Pancreas (tissue), 10 donors: ENCODE measurements around the gene BCAT1. TPM values are rescaled to one million over a fixed set of nuclear protein-coding genes. Genes with fewer than 3 reads are reported as not detected.

ENCODE experiments used
- ATAC-seq, 4 donors: fragments of 200-7000 bp; cut with Tn5 transposase; one replicate each; pipeline versions ENCODE4 v1.8.0 to v1.9.1; 2020; ENCODE audit warnings: mild to moderate bottlenecking in 4 of 4, moderate library complexity in 4 of 4
- DNase-seq, 6 donors: peaks; one replicate each; pipeline ENCODE4 v3.0.0-alpha.2; 2020
- FAIRE-seq: peaks from 2 replicates; lab custom pipeline; 2012; peaks lifted over from hg19 to GRCh38; lab: Jason Lieb, UNC
- H3K27ac ChIP-seq, 4 donors: fragments of 200-600 bp; sonication (generic); 1 replicate in 3 of 4; 2 replicates in 1 of 4; pipeline versions ENCODE4 v1.5.0 to v1.8.0; 2020
- H3K27me3 ChIP-seq, 4 donors: fragments of 200-600 bp; one replicate each; pipeline ENCODE4 v1.8.0; 2021
- H3K36me3 ChIP-seq, 3 donors: fragments of 200-600 bp; sonication (generic) in 1 of 3; one replicate each; pipeline versions ENCODE4 v1.5.0 to v1.8.0; 2020 to 2021
- H3K4me1 ChIP-seq, 3 donors: fragments of 200-600 bp; one replicate each; pipeline ENCODE4 v1.8.0; 2021
- H3K4me3 ChIP-seq, 4 donors: fragments of 200-600 bp; sonication (generic) in 2 of 4; one replicate each; pipeline versions ENCODE4 v1.5.0 to v1.8.0; 2020 to 2021
- H3K9me3 ChIP-seq, 4 donors: fragments of 200-600 bp; one replicate each; pipeline ENCODE4 v1.8.0; 2021
- CTCF ChIP-seq, 4 donors: fragments of 200-600 bp; sonication (generic) in 3 of 4; IDR thresholded peaks; one replicate each; pipeline versions ENCODE4 v1.5.0 to v1.8.0; 2021; ENCODE audit warnings: antibody characterized with exemption in 4 of 4
- WGBS, 2 donors: extraction: QIAGEN DNeasy Blood & Tissue Kit; methylation state at CpG; one replicate each; pipeline ENCODE4 v1.1.7; 2013; 5-methylcytosine and 5-hydroxymethylcytosine counted together
- intact Hi-C, 3 donors: fragments of 100-400 bp; cut with DNase I; formaldehyde crosslinking; loops; one replicate each; pipeline versions ENCODE4 v1.11.1 to v1.14.2; 2022
- polyA plus RNA-seq, 2 donors: library from polyadenylated mRNA; stranded (reverse); fragments of 200-250 nt; gene quantifications; one replicate each; pipeline ENCODE4 v1.2.3, GENCODE V29; 2013
- total RNA-seq, 6 donors: library from RNA; stranded (reverse); fragmentation: NEBNext Ultra II Directional in 4 of 6; extraction: Animal tissue kit (Norgen Biotek cat#: 25700) in 4 of 6; gene quantifications; one replicate each; pipeline versions ENCODE4 v1.2.1 to v1.2.4, GENCODE V29; 2021 to 2023
- donor health status: healthy with polysubstance abuse.
- donor health status: DM: no; HTN: no; CAD: no; lungs with moderate emphysema.
- donor health status: DM: no; HTN: no; CAD: no.
- donor health status: control.
- donor health status: control.
- donor health status: Bipolar disorder and iron deficiency.
- donor health status: DM: yes; HTN: yes; CAD: no.
- donor health status: DM: no; HTN: no; CAD: no.
- donor health status: DM: no; HTN: no; CAD: no.
- donor health status: DM: yes; HTN: yes; CAD: no.

The BCAT1 gene
- total and polyA plus RNA-seq, 8 donors, result 7.6 to 121 (median 67.7) TPM

- FAIRE-seq (no peak), DNase-seq (no peak), ATAC-seq (peak in 2 of 4 donors; percentile 29 to 47)
- Histone ChIP-seq H3K4me1 (peaks cover 0 to 6% (median 0%) of the 10 kb centered on the region in 3 donors), H3K9me3 (no peaks in the 10 kb centered on the region), H3K27ac (peak overlapping the region in 1 of 4 donors; percentile 10), H3K4me3 (peak overlapping the region in 2 of 4 donors; percentile 14 to 42), H3K36me3 (no peaks in the 10 kb centered on the region), H3K27me3 (no peaks in the 10 kb centered on the region)
- TF ChIP-seq CTCF (IDR thresholded peaks at IDR 0.05), result no peak
- intact Hi-C loops, result no loop called here
- 74 to 76% methylated on average over 25 of the region's 25 CpGs for WGBS, 2 donors
These were observed 45.4 kb downstream of the BCAT1 start for GRCh38 chr12:24903329-24904088.

GRCh38 chr12:24902511-24903328, 46.2 kb downstream of the BCAT1 start:
- Histone ChIP-seq H3K36me3 (no peaks in the 10 kb centered on the region), H3K4me3 (peak overlapping the region in 3 of 4 donors; percentile 14 to 42 (median 24)), H3K4me1 (peaks cover 0 to 11% (median 0%) of the 10 kb centered on the region in 3 donors), H3K27ac (peak overlapping the region in 2 of 4 donors; percentile 26 to 28), H3K9me3 (no peaks in the 10 kb centered on the region), H3K27me3 (no peaks in the 10 kb centered on the region)
- intact Hi-C loops, result no loop called here
- DNase-seq, result peak in 2 of 6 donors; percentile 55 to 61
- no peak for FAIRE-seq
- ATAC-seq, result peak in 3 of 4 donors; percentile 33 to 51 (median 41)
- TF ChIP-seq CTCF (IDR thresholded peaks at IDR 0.05), result no peak
- WGBS, 2 donors, result 58 to 60% methylated on average over 70 to 74 of the region's 74 CpGs

GRCh38 chr12:24901576-24902461, 47.1 kb downstream of the BCAT1 start:
- intact Hi-C loops, result no loop called here
- WGBS, 2 donors, result 67 to 72% methylated on average over 33 of the region's 33 CpGs
- Histone ChIP-seq H3K36me3 (no peaks in the 10 kb centered on the region), H3K4me1 (peaks cover 0 to 15% (median 3%) of the 10 kb centered on the region in 3 donors), H3K4me3 (no peak overlapping the region), H3K27me3 (no peaks in the 10 kb centered on the region), H3K9me3 (no peaks in the 10 kb centered on the region), H3K27ac (peak overlapping the region in 3 of 4 donors; percentile 2 to 56 (median 31))
- peak in 2 of 4 donors; percentile 3 to 8 for ATAC-seq
- no peak for TF ChIP-seq CTCF (IDR thresholded peaks at IDR 0.05)
- DNase-seq, result no peak
- FAIRE-seq, result no peak

GRCh38 chr12:24900196-24900595, 48.7 kb downstream of the BCAT1 start:
- Histone ChIP-seq H3K27ac (no peak overlapping the region), H3K27me3 (no peaks in the 10 kb centered on the region), H3K9me3 (no peaks in the 10 kb centered on the region), H3K4me3 (no peak overlapping the region), H3K36me3 (no peaks in the 10 kb centered on the region), H3K4me1 (peaks cover 6 to 27% (median 12%) of the 10 kb centered on the region in 3 donors)
- WGBS, 2 donors, result 90 to 93% methylated on average over 3 of the region's 3 CpGs
- FAIRE-seq (no peak), DNase-seq (no peak), ATAC-seq (no peak)
- no peak for TF ChIP-seq CTCF (IDR thresholded peaks at IDR 0.05)
- intact Hi-C loops, result no loop called here
